Right cardiac atrium (tissue), 5 donors: ENCODE results near the gene NUP42. TPM values are rescaled to one million over a fixed set of nuclear protein-coding genes. Genes with fewer than 3 reads are reported as not detected.
"Not testable (repeated sequence)": the region's sequence is repeated elsewhere in the genome, so short reads cannot be mapped to it uniquely, and the experiment has no call there.

ENCODE experiments used
- ATAC-seq, 2 donors: fragments of 200-7000 bp; cut with Tn5 transposase; one replicate each; pipeline versions ENCODE4 v1.8.0 to v1.9.1; 2020; ENCODE audit warnings: moderate library complexity in 2 of 2, mild to moderate bottlenecking in 1 of 2
- DNase-seq, 3 donors: peaks; one replicate each; pipeline ENCODE4 v3.0.0-alpha.2; 2020
- H3K27ac ChIP-seq: one replicate; pipeline ENCODE4 v1.5.1; 2013; ENCODE audit warnings: mild to moderate bottlenecking, low read length, control low read depth, moderate library complexity
- H3K27me3 ChIP-seq: one replicate; pipeline ENCODE4 v1.6.1; 2013; ENCODE audit not compliant: control insufficient read depth, insufficient read depth
- H3K4me1 ChIP-seq: one replicate; pipeline ENCODE4 v1.6.1; 2013; ENCODE audit warnings: low read length; ENCODE audit not compliant: control insufficient read depth, insufficient read depth
- H3K4me3 ChIP-seq: one replicate; pipeline ENCODE4 v1.5.1; 2013; ENCODE audit warnings: low read length, control low read depth
- H3K9me3 ChIP-seq: one replicate; pipeline ENCODE4 v1.6.1; 2013; ENCODE audit warnings: low read length; ENCODE audit not compliant: control insufficient read depth
- WGBS: extraction: QIAGEN DNeasy Blood & Tissue Kit; methylation state at CpG from one replicate; pipeline ENCODE4 v1.1.7; 2013; 5-methylcytosine and 5-hydroxymethylcytosine counted together
- intact Hi-C, 4 donors: fragments of 100-400 bp; cut with DNase I; formaldehyde crosslinking; loops; one replicate each; pipeline versions ENCODE4 v1.11.0 to v1.14.0; 2022 to 2023
- polyA plus RNA-seq: library from polyadenylated mRNA; stranded (reverse); fragments of 200-250 nt; gene quantifications from one replicate; pipeline ENCODE4 v1.2.3, GENCODE V29; 2013
- total RNA-seq, 4 donors: library from RNA; stranded (reverse); fragmentation: NEBNext Ultra II Directional; extraction: Animal tissue kit (Norgen Biotek cat#: 25700); gene quantifications; one replicate each; pipeline ENCODE4 v1.2.1, GENCODE V29; 2021
- donor health status: healthy with polysubstance abuse.
- donor health status: DM: no; HTN: yes; CAD: no.
- donor health status: DM: no; HTN: no; CAD: no.
- donor health status: DM: no; HTN: yes; CAD: no; lungs with severe emphysema.
- donor health status: DM: yes; HTN: yes; CAD: no.

Gene NUP42
- total and polyA plus RNA-seq, 5 donors, result 19.4 to 24.7 (median 22.1) TPM

DNA sequence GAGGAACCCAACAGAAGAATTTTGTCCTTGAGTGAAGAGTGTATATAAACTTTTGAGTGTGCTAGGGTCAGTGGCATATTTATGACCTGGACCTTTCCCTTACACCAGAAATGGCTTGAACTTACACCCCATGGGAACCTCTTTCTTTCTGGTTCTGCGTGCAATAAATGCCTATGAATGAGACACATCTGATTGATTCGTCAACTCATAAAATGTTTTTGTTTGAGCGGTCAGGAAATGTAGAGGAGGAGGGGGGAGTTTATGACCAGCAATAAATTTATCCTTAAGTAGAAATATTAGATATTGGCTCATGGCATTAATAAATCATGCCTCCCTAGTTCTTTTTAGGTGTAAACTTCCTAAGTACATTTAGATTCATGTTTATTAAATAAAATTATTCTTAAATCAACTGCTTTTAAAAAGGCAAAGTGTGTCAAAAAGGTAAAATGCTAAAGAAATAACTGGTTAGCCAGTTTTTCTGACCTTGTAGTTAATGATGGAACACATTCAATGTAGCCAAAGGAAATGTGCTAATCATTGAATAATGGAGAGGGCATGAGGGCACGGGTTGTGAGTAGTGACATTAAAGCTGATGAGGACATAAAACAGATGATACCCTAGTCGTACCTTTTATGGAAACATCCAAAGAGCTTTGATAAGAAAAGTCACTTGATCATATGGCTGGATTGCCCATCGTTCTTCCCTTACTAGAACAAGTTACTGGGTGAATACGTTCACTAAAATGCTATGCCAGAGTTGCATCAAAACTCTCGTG lies 13.6 kb upstream of the NUP42 start:
- Histone ChIP-seq H3K27me3 (no peaks in the 10 kb centered on the region), H3K9me3 (no peaks in the 10 kb centered on the region), H3K27ac (no peak overlapping the region), H3K4me1 (no peaks in the 10 kb centered on the region), H3K4me3 (no peak overlapping the region)
- intact Hi-C loops, result no loop called here
- WGBS, result 73% methylated on average over 8 of the region's 8 CpGs
- ATAC-seq (no peak), DNase-seq (no peak)

DNA sequence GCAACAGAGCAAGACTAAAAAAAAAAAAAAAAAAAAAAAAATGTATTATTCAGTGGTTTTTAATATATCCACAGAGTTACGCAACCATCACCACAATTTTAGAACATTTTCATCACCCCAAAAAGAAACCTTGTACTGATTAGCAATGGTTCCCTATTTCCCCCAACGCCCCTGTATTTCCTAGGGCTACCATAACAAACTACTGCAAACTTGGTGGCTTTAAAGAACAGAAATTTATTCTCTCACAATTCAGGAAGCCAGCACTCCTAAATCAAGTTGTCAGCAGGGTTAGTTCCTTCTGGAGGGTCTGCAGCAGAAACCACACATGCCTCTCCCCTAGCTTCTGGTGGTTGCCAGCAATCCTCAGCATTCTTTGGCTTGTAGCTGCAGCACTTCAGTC lies 5.9 kb upstream of the NUP42 start:
- DNase-seq (no peak), ATAC-seq (no peak)
- Histone ChIP-seq H3K9me3 (no peaks in the 10 kb centered on the region), H3K4me3 (no peak overlapping the region), H3K27ac (no peak overlapping the region), H3K4me1 (no peaks in the 10 kb centered on the region), H3K27me3 (no peaks in the 10 kb centered on the region)
- intact Hi-C loops, result loop anchor here in 1 of 4 donors (10.0 kb wide), 1 partner anchor 71 kb away; the partner anchor contains the start of gene KLHL7
- WGBS, result 90% methylated on average over 2 of the region's 2 CpGs

DNA sequence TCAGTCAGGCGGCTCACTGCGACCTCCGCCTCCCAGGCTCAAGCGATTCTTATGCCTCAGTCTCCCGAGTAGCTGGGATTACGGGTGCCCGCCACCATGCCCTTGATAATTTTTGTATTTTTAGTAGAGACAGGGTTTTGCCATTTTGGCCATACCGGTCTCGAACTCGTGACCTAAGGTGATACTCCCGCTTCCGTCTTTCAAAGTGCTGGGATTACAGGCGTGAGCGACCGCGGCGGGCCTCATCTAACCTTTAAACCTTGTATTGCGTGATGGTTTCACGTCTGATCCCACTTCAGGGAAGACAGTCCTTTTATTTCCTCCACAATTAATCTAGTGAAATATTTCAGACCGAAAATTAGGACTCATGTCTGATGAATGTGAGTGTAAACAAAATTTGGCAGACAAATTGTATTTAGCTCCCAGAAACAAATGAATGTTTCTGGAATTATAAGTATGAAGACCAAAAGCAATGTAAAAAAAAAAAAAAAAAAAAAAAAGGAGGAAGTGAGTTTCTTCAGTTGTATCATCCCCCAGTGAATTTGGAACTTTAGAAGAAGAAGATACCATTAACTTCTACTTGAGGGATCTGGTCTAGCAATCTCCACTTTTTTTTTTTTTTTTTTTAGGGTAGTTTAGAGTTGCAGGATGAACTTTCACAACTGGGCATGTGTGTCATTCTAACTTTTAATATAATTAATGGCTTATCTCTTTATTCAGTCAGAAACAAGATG lies 1.6 kb downstream of the NUP42 start:
- no peak for DNase-seq
- 93% methylated on average over 20 of the region's 20 CpGs for WGBS
- no peak overlapping the region for H3K27ac ChIP-seq
- intact Hi-C loops, result loop anchor here in 3 of 4 donors (5.0 to 10.0 kb wide), 2 partner anchors 76 to 81 kb away; partner anchors contain the start of gene KLHL7 (in 3 of the 3)
- H3K27me3 ChIP-seq, result no peaks in the 10 kb centered on the region
- H3K9me3 ChIP-seq, result no peaks in the 10 kb centered on the region
- peaks cover 2% of the 10 kb centered on the region for H3K4me1 ChIP-seq
- H3K4me3 ChIP-seq, result peak overlapping the region; percentile 87
- ATAC-seq, result no peak

DNA sequence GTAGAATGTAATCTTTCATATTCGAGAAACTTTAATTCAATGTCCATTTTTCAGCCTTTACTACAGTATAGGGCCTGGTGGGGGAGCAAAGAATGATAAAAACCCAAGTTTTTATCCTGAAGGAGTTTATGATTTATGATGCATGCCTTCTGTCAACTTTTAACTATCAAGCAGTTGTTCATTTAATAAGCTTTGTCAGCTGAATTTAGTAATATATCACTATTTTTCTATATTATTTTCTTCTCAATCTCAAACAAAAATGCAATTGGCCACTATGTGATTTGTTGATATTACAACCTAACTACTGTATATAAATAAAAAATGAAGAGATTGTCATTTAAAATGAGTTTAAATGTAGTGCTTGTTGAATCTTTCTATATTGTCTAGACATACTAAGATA lies 2.4 kb downstream of the NUP42 start:
- H3K27ac ChIP-seq, result no peak overlapping the region
- H3K4me1 ChIP-seq, result peaks cover 2% of the 10 kb centered on the region
- no peaks in the 10 kb centered on the region for H3K9me3 ChIP-seq
- DNase-seq (no peak), ATAC-seq (no peak)
- intact Hi-C loops, result loop anchor here in 3 of 4 donors (5.0 to 10.0 kb wide), 2 partner anchors 77 to 81 kb away; partner anchors contain the start of gene KLHL7 (in 3 of the 3)
- H3K27me3 ChIP-seq, result no peaks in the 10 kb centered on the region
- no peak overlapping the region for H3K4me3 ChIP-seq
- 75% methylated on average over 1 of the region's 1 CpG for WGBS

DNA sequence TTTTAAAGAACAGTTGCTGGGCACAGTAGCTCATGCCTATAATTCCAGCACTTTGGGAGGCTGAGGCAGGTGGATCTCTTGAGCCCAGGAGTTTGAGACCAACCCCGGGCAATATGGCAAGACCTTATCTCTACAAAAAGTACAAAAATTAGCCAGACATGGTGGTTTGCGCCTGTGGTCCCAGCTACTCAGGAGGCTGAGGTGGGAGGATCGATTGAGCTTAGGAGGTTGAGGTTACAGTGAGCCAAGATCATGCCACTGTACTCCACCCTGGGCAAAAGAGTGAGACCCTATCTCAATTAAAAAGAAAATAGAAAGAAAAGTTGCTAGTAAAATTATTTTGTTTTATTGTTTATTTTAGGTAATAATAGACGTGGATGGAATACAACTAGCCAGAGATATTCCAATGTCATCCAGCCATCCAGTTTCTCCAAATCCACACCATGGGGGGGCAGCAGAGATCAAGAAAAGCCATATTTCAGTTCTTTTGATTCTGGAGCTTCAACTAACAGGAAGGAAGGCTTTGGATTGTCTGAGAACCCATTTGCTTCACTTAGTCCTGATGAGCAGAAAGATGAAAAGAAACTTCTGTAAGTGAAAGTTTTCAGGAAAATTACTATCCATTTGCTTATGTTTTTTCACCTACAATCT lies 3.0 kb downstream of the NUP42 start:
- Histone ChIP-seq H3K27me3 (no peaks in the 10 kb centered on the region), H3K27ac (no peak overlapping the region), H3K9me3 (no peaks in the 10 kb centered on the region), H3K4me3 (no peak overlapping the region), H3K4me1 (peaks cover 2% of the 10 kb centered on the region)
- peak in 1 of 3 donors; percentile 49 for DNase-seq
- intact Hi-C loops, result loop anchor here in 3 of 4 donors (5.0 to 10.0 kb wide), 3 partner anchors 77 to 80 kb away; partner anchors contain the start of gene KLHL7 (in 3 of the 3)
- WGBS, result 69% methylated on average over 4 of the region's 4 CpGs
- ATAC-seq, result no peak

DNA sequence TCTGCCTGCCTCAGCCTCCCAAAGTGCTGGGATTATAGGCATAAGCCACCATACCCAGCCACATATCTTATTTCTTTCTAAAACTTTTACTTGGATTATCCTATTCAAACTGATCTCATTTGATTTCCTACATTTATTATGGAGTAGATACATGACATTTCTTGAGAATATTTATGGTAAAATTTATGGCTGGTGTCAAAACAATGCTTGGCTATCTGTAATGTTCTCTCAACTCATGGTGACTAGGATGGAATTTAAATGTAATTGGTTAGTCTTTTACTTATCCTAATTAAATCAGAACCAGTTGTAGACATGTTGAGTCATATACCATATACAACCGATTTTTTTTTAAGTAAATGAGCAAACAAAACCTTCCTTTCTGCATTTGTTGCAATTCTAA lies 4.1 kb downstream of the NUP42 start:
- no peak for DNase-seq
- 75% methylated on average over 1 of the region's 1 CpG for WGBS
- Histone ChIP-seq H3K9me3 (no peaks in the 10 kb centered on the region), H3K4me1 (peaks cover 2% of the 10 kb centered on the region), H3K4me3 (no peak overlapping the region), H3K27ac (no peak overlapping the region), H3K27me3 (no peaks in the 10 kb centered on the region)
- intact Hi-C loops, result loop anchor here in 2 of 4 donors (5.0 to 10.0 kb wide), 2 partner anchors 76 to 79 kb away; no protein-coding TSS in a partner anchor
- ATAC-seq, result no peak

DNA sequence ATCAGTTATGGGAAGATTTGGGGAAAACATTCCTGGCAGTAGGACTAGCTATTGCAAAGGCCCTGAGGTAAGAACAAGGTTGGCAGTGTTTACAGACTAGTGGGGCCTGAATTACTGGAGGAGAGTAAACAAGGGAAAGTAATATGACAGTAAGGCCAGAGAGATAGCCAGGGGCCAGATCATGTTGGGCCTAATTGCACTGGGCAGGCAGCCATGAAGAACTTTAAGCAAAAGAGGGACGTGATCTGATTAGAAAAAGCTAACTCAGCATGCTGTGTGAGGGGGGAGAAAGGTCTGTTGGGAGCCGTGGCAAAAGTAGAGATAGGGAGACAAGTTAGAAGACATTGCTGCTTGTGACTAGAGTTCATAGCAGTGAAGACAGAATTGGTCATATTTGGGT lies 9.2 kb downstream of the NUP42 start:
- H3K27ac ChIP-seq, result no peak overlapping the region
- no peak overlapping the region for H3K4me3 ChIP-seq
- 45% methylated on average over 2 of the region's 2 CpGs for WGBS

DNA sequence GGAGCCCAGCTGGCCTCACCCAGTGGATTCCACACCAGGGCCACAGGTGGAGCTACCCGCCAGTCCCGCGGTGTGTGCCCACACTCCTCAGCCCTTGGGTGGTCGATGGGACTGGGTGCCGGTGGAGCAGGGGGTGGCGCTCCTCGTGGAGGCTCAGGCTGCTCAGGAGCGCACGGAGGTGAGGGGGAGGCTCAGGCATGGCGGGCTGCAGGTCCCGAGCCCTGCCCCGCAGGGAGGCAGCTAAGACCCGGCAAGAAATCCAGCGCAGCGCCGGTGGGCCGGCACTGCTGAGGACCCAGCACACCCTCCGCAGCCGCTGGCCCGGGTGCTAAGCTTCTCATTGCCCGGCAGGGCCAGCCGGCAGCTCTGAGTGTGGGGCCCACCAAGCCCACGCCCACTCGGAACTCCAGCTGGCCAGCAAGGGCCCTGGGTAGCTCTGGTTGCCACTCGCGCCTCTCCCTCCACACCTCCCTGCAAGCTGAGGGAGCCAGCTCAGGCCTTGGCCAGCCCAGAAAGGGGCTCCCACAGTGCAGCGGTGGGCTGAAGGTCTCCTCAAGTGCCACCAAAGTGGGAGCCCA lies 11.9 kb downstream of the NUP42 start:
- intact Hi-C loops, result loop anchor here in 3 of 4 donors (5.0 to 10.0 kb wide), 2 partner anchors 49 to 51 kb away; partner anchors contain the start of gene GPNMB (in 2 of the 3)
- H3K27me3 ChIP-seq, H3K27ac ChIP-seq, H3K9me3 ChIP-seq, DNase-seq, H3K4me3 ChIP-seq, H3K4me1 ChIP-seq, ATAC-seq: not testable (repeated sequence)
- WGBS, result 98% methylated on average over 27 of the region's 27 CpGs

More for the DNA sequence above, 9.2 kb downstream of the NUP42 start:
- intact Hi-C loops, result loop anchor here in 3 of 4 donors (5.0 to 10.0 kb wide), 2 partner anchors 51 to 54 kb away; partner anchors contain the start of gene GPNMB (in 2 of the 3)
- Histone ChIP-seq H3K27me3 (no peaks in the 10 kb centered on the region), H3K4me1 (no peaks in the 10 kb centered on the region), H3K9me3 (no peaks in the 10 kb centered on the region)
- DNase-seq, result no peak
- ATAC-seq, result no peak

DNA sequence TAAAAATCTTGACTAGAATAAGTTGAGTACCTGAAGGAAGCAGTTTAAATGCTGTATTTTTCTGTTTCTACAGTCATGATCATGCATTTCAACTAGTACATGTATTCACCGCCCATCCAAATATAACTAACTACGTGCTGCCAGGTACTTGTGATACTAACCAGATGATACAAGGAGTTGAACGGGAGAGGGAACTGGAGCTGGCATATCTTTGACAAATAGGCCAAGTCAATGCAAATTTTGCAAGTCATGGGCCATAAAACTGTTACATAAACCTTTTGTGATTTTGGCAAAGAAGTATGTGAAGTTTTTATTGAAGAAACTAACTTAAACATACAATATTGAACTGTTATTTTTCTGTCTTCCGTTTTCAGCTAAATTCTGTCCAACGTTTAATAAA lies 14.5 kb downstream of the NUP42 start:
- 62% methylated on average over 5 of the region's 5 CpGs for WGBS
- no peaks in the 10 kb centered on the region for H3K27me3 ChIP-seq
- H3K9me3 ChIP-seq, result no peaks in the 10 kb centered on the region
- H3K4me3 ChIP-seq, result no peak overlapping the region
- no peak overlapping the region for H3K27ac ChIP-seq
- no peaks in the 10 kb centered on the region for H3K4me1 ChIP-seq
- intact Hi-C loops, result loop anchor here in 2 of 4 donors (10.0 kb wide), 1 partner anchor 48 kb away; the partner anchor contains the start of gene GPNMB (in 2 of the 2)
- DNase-seq (no peak), ATAC-seq (peak; percentile 49 to 62)

DNA sequence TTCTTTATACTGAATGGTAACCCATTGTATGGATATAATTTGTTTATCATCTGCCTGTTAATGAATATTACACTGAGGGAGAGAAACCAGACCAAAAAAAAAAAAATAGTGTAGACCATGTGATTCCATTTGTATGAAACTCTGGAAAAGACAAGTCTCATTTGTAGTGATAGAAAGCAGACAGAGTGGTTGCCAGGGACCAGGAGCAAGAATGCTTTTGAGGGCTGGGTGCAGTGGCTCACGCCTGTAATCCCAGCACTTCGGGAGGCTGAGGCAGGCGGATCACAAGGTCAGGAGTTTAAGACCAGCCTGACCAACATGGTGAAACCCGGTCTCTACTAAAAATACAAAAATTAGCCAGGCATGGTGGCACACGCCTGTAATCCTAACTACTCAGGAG lies 15.9 kb downstream of the NUP42 start:
- WGBS, result 97% methylated on average over 5 of the region's 5 CpGs
- not testable (repeated sequence) for DNase-seq, H3K4me1 ChIP-seq, ATAC-seq, H3K27ac ChIP-seq, H3K4me3 ChIP-seq, H3K27me3 ChIP-seq, H3K9me3 ChIP-seq
- intact Hi-C loops, result loop anchor here in 2 of 4 donors (10.0 kb wide), 1 partner anchor 47 kb away; the partner anchor contains the start of gene GPNMB (in 2 of the 2)
